Measurements from ENCODE around the gene CLOCK. TPM values are rescaled to one million over a fixed set of nuclear protein-coding genes. Genes with fewer than 3 reads are reported as not detected.

CLOCK gene
- total and polyA plus RNA-seq, 2 of the 13 experiments (the other 11 are each of a cell fraction or from before 2014, with no cell fraction given): 8.8 to 13.5 TPM

- TF ChIP-seq ZEB1 (IDR thresholded peaks at IDR 0.05; ENCODE audit: insufficient replicate concordance, low read depth) (no peak), MZF1 (CRISPR knock-in tag; IDR thresholded peaks at IDR 0.05; ENCODE audit: borderline replicate concordance) (no peak), ZNF609 (CRISPR knock-in tag; IDR thresholded peaks at IDR 0.05; ENCODE audit: borderline replicate concordance) (0 out of 2 replicates have a peak, but pooled peaks have one; percentile 28), MBNL3 (CRISPR knock-in tag; conservative IDR thresholded peaks at IDR 0.05) (no peak), ZNF616 (CRISPR knock-in tag; IDR thresholded peaks at IDR 0.05; ENCODE audit: low read depth) (no peak), PHF21A (CRISPR knock-in tag; IDR thresholded peaks at IDR 0.05) (peak; percentile 83), REXO4 (CRISPR knock-in tag; IDR thresholded peaks at IDR 0.05; ENCODE audit: borderline replicate concordance) (no peak), ZNF879 (CRISPR knock-in tag; IDR thresholded peaks at IDR 0.05) (no peak), KLF6 (CRISPR knock-in tag; IDR thresholded peaks at IDR 0.05) (0 out of 2 replicates have a peak, but pooled peaks have one; percentile 25), KLF16 (CRISPR knock-in tag; IDR thresholded peaks at IDR 0.05) (peak in 1 of 2 experiments; percentile 31; a peak in 1 of 4 replicates), HOXD1 (CRISPR knock-in tag; IDR thresholded peaks at IDR 0.05) (no peak; the same call in 1 of the 2 replicates), WIZ (CRISPR knock-in tag; IDR thresholded peaks at IDR 0.05) (no peak), SALL2 (CRISPR knock-in tag; IDR thresholded peaks at IDR 0.05) (peak; percentile 27; the same call in 1 of the 2 replicates), SMAD3 (CRISPR knock-in tag; IDR thresholded peaks at IDR 0.05) (no peak), CCDC6 (CRISPR knock-in tag; IDR thresholded peaks at IDR 0.05) (peak; percentile 60), ZNF225 (CRISPR knock-in tag; IDR thresholded peaks at IDR 0.05) (peak; percentile 67; the same call in 1 of the 2 replicates), ZNF740 (CRISPR knock-in tag; IDR thresholded peaks at IDR 0.05) (no peak), ZNF639 (CRISPR knock-in tag; conservative IDR thresholded peaks at IDR 0.05) (peak; percentile 96), MXI1 (IDR thresholded peaks at IDR 0.05; ENCODE audit: borderline replicate concordance, low read depth, low read length) (peak; percentile 45; the same call in 1 of the 3 replicates), ZNF446 (CRISPR knock-in tag; IDR thresholded peaks at IDR 0.05) (no peak; the same call in 1 of the 2 replicates), KMT2A (CRISPR knock-in tag; IDR thresholded peaks at IDR 0.05) (peak; percentile 87), SRF (IDR thresholded peaks at IDR 0.05; ENCODE audit: low read depth, low read length) (no peak), SSRP1 (CRISPR knock-in tag; IDR thresholded peaks at IDR 0.05) (no peak), GATAD1 (CRISPR knock-in tag; IDR thresholded peaks at IDR 0.05) (peak; percentile 84), RBM39 (IDR thresholded peaks at IDR 0.05; ENCODE audit: low read depth, low read length, poor library complexity, severe bottlenecking) (peak; percentile 49)
These were observed 836 bp downstream of the CLOCK start (continued) for GRCh38 chr4:55545641-55546505.
